ENCODE results near the gene CHCHD10. TPM values are rescaled to one million over a fixed set of nuclear protein-coding genes. Genes with fewer than 3 reads are reported as not detected.

The CHCHD10 gene
- total RNA-seq, 4 donors from 2014 or later = 112 to 219 (median 142) TPM

- no peaks in the 10 kb centered on the region for H3K9me3 ChIP-seq
- no peak for DNase-seq
- H3K4me3 ChIP-seq = no peak overlapping the region
- peaks cover 0 to 21% (median 11%) of the 10 kb centered on the region in 4 donors for H3K4me1 ChIP-seq
- no peak for TF ChIP-seq CTCF (IDR thresholded peaks at IDR 0.05)
- no peak for TF ChIP-seq POLR2A (IDR thresholded peaks at IDR 0.05)
- no peak overlapping the region for H3K27ac ChIP-seq
- H3K27me3 ChIP-seq = no peaks in the 10 kb centered on the region
- H3K36me3 ChIP-seq = peaks cover 0 to 7% (median 0%) of the 10 kb centered on the region in 3 donors
Observed at GRCh38 chr22:23760056-23760455, 7.7 kb downstream of the CHCHD10 start.

DNA sequence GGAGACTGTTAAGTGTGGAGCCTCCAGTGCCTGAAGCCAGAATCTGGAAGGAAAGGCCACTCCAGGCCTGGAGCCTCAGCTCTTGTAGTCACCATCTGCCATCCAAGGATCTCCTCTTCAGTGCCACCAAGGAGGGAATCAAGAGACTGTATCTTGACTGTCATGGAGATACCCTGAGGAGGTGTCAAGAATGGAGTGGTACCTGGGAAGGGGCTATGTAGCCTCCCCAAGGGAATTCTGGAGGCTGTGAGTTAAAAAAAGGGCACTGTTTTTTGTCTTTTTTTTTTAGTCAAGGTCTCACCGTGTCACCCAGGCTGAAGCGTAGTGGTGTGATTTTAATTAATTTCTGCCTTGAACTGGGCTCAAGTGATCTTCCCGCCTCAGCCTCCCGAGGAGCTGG is 8.2 kb downstream of the CHCHD10 start:
- Histone ChIP-seq H3K9me3 (no peaks in the 10 kb centered on the region), H3K27me3 (no peaks in the 10 kb centered on the region), H3K27ac (no peak overlapping the region), H3K36me3 (peaks cover 0 to 3% (median 0%) of the 10 kb centered on the region in 3 donors), H3K4me1 (peaks cover 0 to 18% (median 11%) of the 10 kb centered on the region in 4 donors), H3K4me3 (no peak overlapping the region)
- no peak for DNase-seq
- TF ChIP-seq CTCF (IDR thresholded peaks at IDR 0.05) = no peak
- no peak for TF ChIP-seq POLR2A (IDR thresholded peaks at IDR 0.05)

DNA sequence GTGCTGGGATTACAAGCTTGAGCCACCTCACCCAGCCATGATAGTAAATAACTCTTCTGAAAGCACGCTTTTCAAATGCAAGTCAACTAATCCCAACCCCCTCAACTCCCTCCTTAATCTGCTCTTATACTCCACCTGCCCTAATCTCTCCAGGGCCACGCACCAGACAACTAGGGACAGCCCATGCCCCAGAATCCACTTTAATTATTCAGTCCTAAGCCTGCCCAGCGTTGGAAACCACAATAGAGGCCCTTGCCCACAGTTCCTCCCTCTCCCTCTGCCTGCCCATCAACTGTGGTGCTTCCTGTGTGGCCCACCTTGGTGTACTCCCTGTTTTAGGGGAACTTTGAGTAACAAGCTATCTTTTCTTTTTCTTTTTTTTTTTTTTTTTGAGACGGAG is 10.9 kb downstream of the CHCHD10 start:
- H3K9me3 ChIP-seq = no peaks in the 10 kb centered on the region
- no peak for DNase-seq
- TF ChIP-seq POLR2A (IDR thresholded peaks at IDR 0.05) (no peak), CTCF (IDR thresholded peaks at IDR 0.05) (no peak)
- no peaks in the 10 kb centered on the region for H3K36me3 ChIP-seq
- no peak overlapping the region for H3K27ac ChIP-seq
- no peak overlapping the region for H3K4me3 ChIP-seq
- H3K4me1 ChIP-seq = peaks cover 0 to under 1% (median 0%) of the 10 kb centered on the region in 4 donors
- no peaks in the 10 kb centered on the region for H3K27me3 ChIP-seq

DNA sequence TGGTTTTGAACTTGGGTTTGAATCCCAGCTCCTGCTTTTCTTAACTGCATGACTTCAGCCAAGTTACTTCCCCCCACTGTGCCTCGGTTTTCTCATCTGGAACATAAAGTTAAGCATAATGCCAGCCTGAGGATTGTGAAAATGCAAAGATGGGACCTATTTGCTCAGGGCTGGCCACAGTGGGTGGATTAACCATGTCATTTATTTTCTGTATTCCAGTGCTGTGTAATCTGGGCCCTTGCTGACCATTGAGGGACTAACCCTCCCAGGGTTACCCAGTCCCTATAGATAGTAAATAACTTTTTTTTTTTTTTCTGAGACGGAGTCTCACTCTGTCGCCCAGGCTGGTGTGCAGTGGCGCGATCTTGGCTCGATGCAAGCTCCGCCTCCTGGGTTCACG is 12.1 kb downstream of the CHCHD10 start:
- Histone ChIP-seq H3K4me1 (peaks cover 0 to 5% (median under 1%) of the 10 kb centered on the region in 4 donors), H3K36me3 (no peaks in the 10 kb centered on the region), H3K27ac (peak overlapping the region in 1 of 4 donors; percentile 84), H3K4me3 (no peak overlapping the region), H3K9me3 (no peaks in the 10 kb centered on the region), H3K27me3 (no peaks in the 10 kb centered on the region)
- TF ChIP-seq CTCF (IDR thresholded peaks at IDR 0.05) (no peak), POLR2A (IDR thresholded peaks at IDR 0.05) (no peak)
- DNase-seq = no peak

DNA sequence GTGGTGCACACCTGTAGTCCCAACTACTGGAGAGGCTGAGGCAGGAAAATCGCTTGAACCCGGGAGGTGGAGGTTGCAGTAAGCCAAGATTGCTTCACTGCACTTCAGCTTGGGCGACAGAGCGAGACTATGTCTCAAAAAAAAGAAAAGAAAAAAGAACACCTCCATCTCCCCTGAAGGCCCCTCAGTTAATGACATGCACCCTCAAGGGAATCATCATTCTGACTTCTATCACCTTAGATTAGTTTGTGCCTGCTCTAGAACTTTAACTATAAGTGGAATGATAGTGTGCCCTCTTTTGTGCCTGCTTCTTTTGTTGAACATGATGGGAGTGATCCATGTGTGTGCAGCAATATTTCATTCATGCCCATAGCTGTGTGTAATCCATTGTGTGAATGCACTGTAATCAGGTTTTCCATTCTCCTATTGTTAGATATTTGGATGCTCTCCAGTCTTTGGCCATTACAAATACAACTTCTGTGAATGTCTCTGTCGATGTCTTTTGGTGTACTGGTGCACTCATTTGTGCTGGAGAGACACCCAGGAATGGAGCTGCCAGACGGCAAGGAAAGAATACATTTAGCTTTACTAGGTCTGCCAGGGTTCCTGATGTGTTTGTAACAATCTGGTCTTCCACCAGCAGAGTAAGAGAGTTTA is 12.7 kb downstream of the CHCHD10 start:
- no peaks in the 10 kb centered on the region for H3K9me3 ChIP-seq
- no peak overlapping the region for H3K4me3 ChIP-seq

More for the DNA sequence above, 12.7 kb downstream of the CHCHD10 start:
- Histone ChIP-seq H3K27me3 (no peaks in the 10 kb centered on the region), H3K4me1 (peaks cover 0 to 9% (median 2%) of the 10 kb centered on the region in 4 donors), H3K36me3 (no peaks in the 10 kb centered on the region), H3K27ac (peak overlapping the region in 1 of 4 donors; percentile 84)
- TF ChIP-seq POLR2A (IDR thresholded peaks at IDR 0.05) = no peak
- TF ChIP-seq CTCF (IDR thresholded peaks at IDR 0.05) = no peak
- DNase-seq = no peak

Measured in Peyer's patch (tissue), 4 donors.